Measurements from ENCODE around the gene RASGEF1B.

DNA sequence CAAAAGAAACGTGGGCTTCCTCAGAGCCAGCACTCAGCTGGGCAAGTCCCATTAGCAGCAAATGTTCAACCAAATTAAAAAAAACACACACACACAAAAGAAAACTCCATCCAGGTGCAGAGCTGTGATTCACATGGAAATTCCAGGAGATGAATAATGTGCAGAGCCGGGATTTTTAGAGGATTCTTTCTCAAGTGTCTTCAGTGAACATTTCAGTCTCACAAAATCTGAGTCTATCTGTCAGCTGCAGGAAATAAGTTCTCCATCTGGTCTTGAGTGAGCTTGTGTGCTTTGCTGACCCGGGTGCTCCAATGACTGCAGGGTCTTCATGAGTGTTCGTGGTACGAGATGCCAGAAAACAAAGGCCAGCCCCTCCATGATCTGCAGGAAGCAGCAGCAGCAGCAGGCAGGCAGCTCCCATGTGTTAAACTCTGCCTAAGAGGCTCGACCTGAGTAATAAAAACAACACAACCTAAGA lies 44.3 kb downstream of the RASGEF1B start:
- TF ChIP-seq, protein P1, sequence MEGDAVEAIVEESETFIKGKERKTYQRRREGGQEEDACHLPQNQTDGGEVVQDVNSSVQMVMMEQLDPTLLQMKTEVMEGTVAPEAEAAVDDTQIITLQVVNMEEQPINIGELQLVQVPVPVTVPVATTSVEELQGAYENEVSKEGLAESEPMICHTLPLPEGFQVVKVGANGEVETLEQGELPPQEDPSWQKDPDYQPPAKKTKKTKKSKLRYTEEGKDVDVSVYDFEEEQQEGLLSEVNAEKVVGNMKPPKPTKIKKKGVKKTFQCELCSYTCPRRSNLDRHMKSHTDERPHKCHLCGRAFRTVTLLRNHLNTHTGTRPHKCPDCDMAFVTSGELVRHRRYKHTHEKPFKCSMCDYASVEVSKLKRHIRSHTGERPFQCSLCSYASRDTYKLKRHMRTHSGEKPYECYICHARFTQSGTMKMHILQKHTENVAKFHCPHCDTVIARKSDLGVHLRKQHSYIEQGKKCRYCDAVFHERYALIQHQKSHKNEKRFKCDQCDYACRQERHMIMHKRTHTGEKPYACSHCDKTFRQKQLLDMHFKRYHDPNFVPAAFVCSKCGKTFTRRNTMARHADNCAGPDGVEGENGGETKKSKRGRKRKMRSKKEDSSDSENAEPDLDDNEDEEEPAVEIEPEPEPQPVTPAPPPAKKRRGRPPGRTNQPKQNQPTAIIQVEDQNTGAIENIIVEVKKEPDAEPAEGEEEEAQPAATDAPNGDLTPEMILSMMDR (IDR thresholded peaks at IDR 0.05), result no peak
- TF ChIP-seq POLR2A (IDR thresholded peaks at IDR 0.05), result no peak

Data from uterus (tissue), 2 donors.